Mucosa of descending colon (tissue), 3 donors: ENCODE measurements around the gene KLHL6. TPM values are rescaled to one million over a fixed set of nuclear protein-coding genes. Genes with fewer than 3 reads are reported as not detected.
A peak's percentile ranks its signal among the peaks of the same experiment; 100 is the strongest.

ENCODE experiments used
- ATAC-seq: fragments of 200-7000 bp; cut with Tn5 transposase; one replicate; pipeline ENCODE4 v1.9.1; 2020; ENCODE audit warnings: mild to moderate bottlenecking, moderate library complexity
- DNase-seq, 3 donors: peaks; one replicate each; pipeline ENCODE4 v3.0.0-alpha.2; 2020
- H3K36me3 ChIP-seq: fragments of 200-600 bp; one replicate; pipeline ENCODE4 v1.8.0; 2021; ENCODE audit warnings: low read depth, mild to moderate bottlenecking
- H3K4me1 ChIP-seq: fragments of 200-600 bp; one replicate; pipeline ENCODE4 v1.8.0; 2021; ENCODE audit warnings: low read depth, mild to moderate bottlenecking
- H3K4me3 ChIP-seq: fragments of 200-600 bp; one replicate; pipeline ENCODE4 v1.8.0; 2021; ENCODE audit warnings: mild to moderate bottlenecking
- H3K9me3 ChIP-seq: fragments of 200-600 bp; one replicate; pipeline ENCODE4 v1.8.0; 2021; ENCODE audit warnings: mild to moderate bottlenecking
- intact Hi-C, 2 donors: fragments of 100-400 bp; cut with DNase I in 1 of 2; cut with micrococcal nuclease in 1 of 2; formaldehyde crosslinking; loops; one replicate each; pipeline versions ENCODE4 v1.11.0 to v1.11.1; 2022; cut with DNase I, micrococcal nuclease
- total RNA-seq, 3 donors: library from RNA; stranded (reverse); fragmentation: NEBNext Ultra II Directional in 2 of 3; extraction: Animal tissue kit (Norgen Biotek cat#: 25700) in 2 of 3; gene quantifications; one replicate each; pipeline versions ENCODE4 v1.2.1 to v1.2.4, GENCODE V29; 2021 to 2023
- TF ChIP-seq, protein P1 (sequence below): fragments of 200-600 bp; IDR thresholded peaks from one replicate; pipeline ENCODE4 v1.8.0; 2022; ENCODE audit warnings: antibody characterized with exemption, mild to moderate bottlenecking
- donor health status: DM: no; HTN: no; CAD: no; lungs with moderate emphysema.
- donor health status: DM: no; HTN: no; CAD: no.
- donor health status: DM: no; HTN: yes; CAD: no.

The KLHL6 gene
- total RNA-seq, 3 donors from 2014 or later: 1.9 to 3.0 (median 1.9) TPM

DNA sequence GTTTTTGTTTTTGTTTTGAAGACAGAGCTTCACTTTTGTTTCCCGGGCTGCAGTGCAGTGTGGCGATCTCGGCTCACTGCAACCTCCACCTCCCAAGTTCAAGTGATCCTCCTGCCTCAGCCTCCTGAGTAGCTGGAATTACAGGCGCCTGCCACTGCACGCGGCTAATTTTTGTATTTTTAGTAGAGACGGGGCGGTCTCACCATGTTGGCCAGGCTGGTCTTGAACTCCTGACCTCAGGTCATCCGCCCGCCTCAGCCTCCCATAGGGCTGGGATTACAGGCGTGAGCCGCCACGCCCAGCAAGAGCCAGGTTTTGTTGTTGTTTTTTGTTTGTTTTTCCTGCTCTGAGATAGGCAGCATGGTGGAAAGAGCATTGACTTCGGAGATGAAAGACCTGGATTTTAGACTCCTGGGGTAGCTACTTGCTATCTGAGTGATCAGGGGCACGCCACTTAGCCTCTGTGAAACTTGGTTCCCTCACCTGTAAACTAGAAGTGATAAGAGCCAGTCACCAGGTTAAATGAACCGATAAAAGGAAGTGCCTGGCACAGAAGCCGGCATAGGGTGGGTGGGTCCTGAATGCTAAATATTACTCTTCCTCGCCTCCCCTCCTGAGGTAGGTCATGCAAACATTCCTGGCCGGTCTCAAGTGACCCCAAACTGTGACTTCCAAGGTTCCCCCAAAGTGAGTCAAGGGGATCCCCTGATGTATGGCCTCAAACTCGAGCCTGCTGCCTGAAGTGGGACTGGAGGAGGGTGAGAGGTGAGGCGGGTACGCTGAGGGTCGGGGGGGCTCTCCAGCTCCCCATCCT is 64.2 kb downstream of the KLHL6 start:
- H3K9me3 ChIP-seq: no peaks in the 10 kb centered on the region
- DNase-seq (peak in 2 of 3 donors; percentile 49 to 67), ATAC-seq (peak; percentile 51)
- TF ChIP-seq, protein P1, sequence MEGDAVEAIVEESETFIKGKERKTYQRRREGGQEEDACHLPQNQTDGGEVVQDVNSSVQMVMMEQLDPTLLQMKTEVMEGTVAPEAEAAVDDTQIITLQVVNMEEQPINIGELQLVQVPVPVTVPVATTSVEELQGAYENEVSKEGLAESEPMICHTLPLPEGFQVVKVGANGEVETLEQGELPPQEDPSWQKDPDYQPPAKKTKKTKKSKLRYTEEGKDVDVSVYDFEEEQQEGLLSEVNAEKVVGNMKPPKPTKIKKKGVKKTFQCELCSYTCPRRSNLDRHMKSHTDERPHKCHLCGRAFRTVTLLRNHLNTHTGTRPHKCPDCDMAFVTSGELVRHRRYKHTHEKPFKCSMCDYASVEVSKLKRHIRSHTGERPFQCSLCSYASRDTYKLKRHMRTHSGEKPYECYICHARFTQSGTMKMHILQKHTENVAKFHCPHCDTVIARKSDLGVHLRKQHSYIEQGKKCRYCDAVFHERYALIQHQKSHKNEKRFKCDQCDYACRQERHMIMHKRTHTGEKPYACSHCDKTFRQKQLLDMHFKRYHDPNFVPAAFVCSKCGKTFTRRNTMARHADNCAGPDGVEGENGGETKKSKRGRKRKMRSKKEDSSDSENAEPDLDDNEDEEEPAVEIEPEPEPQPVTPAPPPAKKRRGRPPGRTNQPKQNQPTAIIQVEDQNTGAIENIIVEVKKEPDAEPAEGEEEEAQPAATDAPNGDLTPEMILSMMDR: no peak
- H3K4me1 ChIP-seq: peaks cover 7% of the 10 kb centered on the region
- H3K36me3 ChIP-seq: no peaks in the 10 kb centered on the region
- intact Hi-C loops: no loop called here
- H3K4me3 ChIP-seq: no peak overlapping the region

DNA sequence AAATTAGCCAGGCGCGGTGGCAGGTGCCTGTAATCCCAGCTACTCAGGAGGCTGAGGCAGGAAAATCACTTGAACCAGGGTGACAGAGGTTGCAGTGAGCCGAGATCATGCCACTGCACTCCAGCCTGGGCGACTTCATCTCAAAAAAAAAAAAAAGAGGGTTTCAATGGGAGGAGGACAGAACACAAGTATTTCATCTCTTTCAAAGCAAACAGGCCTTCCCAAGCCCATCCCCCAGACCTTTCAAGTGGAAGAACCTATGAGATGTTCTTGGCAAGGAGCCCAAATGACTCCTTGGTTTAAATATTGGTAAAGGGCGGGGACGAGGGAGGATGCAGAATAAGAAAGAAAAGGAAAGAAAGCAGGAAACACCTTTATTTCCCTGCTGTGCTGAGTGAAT is 64.9 kb downstream of the KLHL6 start:
- Histone ChIP-seq H3K9me3 (no peaks in the 10 kb centered on the region), H3K4me1 (peaks cover 7% of the 10 kb centered on the region), H3K4me3 (no peak overlapping the region), H3K36me3 (no peaks in the 10 kb centered on the region)
- TF ChIP-seq, protein P1: no peak
- intact Hi-C loops: no loop called here
- ATAC-seq (peak; percentile 85), DNase-seq (peak in 1 of 3 donors; percentile 82)

- Histone ChIP-seq H3K9me3 (no peaks in the 10 kb centered on the region), H3K4me1 (peaks cover 7% of the 10 kb centered on the region), H3K36me3 (no peaks in the 10 kb centered on the region), H3K4me3 (no peak overlapping the region)
- TF ChIP-seq, protein P1: no peak
- ATAC-seq (peak; percentile 59), DNase-seq (no peak)
- intact Hi-C loops: no loop called here
These were observed 65.3 kb downstream of the KLHL6 start for GRCh38 chr3:183490211-183490601.

GRCh38 chr3:183489455-183490210 is 65.9 kb downstream of the KLHL6 start:
- no peaks in the 10 kb centered on the region for H3K36me3 ChIP-seq
- ATAC-seq (peak; percentile 32), DNase-seq (no peak)
- peaks cover 7% of the 10 kb centered on the region for H3K4me1 ChIP-seq
- TF ChIP-seq, protein P1: no peak
- intact Hi-C loops: loop anchor here in 1 of 2 donors (10.0 kb wide), 1 partner anchor 65 kb away; the partner anchor contains the start of gene KLHL6
- H3K9me3 ChIP-seq: no peaks in the 10 kb centered on the region
- no peak overlapping the region for H3K4me3 ChIP-seq

GRCh38 chr3:183488343-183488742 is 67.2 kb downstream of the KLHL6 start:
- Histone ChIP-seq H3K4me3 (no peak overlapping the region), H3K36me3 (no peaks in the 10 kb centered on the region), H3K9me3 (no peaks in the 10 kb centered on the region), H3K4me1 (peaks cover 7% of the 10 kb centered on the region)
- intact Hi-C loops: loop anchor here in 1 of 2 donors (10.0 kb wide), 1 partner anchor 66 kb away; the partner anchor contains the start of gene KLHL6
- DNase-seq (no peak), ATAC-seq (no peak)
- TF ChIP-seq, protein P1: no peak
